Dermis microvascular lymphatic vessel endothelial cell (primary cell): ENCODE data around the gene RAB4B. TPM values are rescaled to one million over a fixed set of nuclear protein-coding genes. Genes with fewer than 3 reads are reported as not detected.
"Not testable (repeated sequence)": the region's sequence is repeated elsewhere in the genome, so short reads cannot be mapped to it uniquely, and the experiment has no call there.

Source experiments
- DNase-seq, 2 donors: peaks; one replicate each; pipeline versions ENCODE4 v3.0.0 to v3.0.0-alpha.2; 2010; ENCODE audit warnings: low read depth in 2 of 2
- total RNA-seq: library from RNA; depleted of rRNA; stranded (reverse); fragments of >200 nt; gene quantifications from 2 replicates; pipeline ENCODE4 v1.2.1, GENCODE V29; 2014

Gene RAB4B
- total RNA-seq, 1 donor from 2014 or later = 8.6 TPM

DNA sequence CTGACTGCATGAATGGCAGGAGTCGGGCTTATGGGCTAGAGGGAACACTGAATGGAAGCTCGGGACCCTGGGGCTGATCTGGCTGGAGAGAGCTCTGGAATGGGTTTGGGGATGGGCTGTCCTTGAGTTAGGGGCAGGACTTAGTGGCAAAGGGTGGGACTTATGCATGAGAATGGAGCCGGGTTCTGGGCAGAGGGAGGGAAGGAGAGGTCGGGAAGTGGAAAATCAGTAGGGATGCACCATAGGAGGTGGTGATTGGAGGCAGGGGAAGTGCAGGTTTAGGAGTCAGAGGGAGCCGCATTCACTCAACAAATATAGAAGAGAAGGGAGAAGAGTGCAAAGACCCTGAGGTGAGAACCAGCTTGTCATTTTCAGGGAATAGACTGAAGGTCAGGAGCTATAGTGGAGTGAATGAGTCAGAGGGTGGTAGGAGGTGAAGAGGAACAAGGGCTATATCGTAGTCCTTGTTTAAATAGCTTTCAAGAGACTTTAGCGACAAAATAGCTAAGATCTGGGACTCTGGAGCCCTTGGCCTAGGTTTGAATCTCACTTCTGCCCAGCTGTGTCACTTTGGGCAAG lies 748 bp downstream of the RAB4B start:
- DNase-seq = peak in 1 of 2 donors; percentile 51

GRCh38 chr19:40780582-40780981 lies 2.5 kb downstream of the RAB4B start:
- no peak for DNase-seq

DNA sequence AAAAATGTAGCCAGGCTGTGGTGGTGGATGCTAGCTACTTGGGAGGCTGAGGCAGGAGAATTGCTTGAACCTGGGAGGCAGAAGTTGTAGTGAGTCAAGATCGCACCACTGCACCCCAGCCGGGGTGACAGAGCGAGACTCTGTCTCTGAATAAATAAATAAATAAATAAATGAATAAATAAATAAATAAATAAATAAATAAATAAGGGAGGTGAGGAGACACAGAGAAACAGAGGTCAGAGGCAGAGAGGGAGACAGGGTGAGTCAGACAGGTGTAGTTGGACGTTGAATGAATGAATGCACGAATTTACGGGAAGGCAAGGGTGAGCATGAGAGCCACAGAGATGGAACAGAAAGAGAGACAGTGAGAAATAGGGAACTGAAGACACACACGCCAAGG lies 3.1 kb downstream of the RAB4B start:
- no peak for DNase-seq

GRCh38 chr19:40783711-40784110 lies 5.7 kb downstream of the RAB4B start:
- DNase-seq = no peak

DNA sequence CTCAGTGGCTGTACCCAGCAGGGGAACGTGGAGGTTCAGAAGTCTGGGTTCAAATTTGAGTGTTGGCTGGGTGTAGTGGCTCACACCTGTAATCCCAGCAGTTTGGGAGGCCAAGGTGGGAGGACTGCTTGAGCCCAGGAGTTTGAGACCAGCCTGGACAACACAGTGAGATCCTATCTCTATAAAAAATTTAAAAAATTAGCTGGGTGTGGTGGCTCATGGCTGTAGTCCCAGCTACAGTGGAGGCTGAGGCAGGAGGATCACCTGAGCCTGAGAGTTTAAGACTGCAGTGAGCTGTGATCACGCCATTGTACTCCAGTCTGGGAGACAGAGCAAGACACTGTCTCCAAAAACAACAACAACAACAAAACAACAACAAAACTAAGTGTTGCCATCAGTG lies 6.1 kb downstream of the RAB4B start:
- DNase-seq = not testable (repeated sequence)

GRCh38 chr19:40785526-40785925 lies 7.5 kb downstream of the RAB4B start:
- DNase-seq = no peak

DNA sequence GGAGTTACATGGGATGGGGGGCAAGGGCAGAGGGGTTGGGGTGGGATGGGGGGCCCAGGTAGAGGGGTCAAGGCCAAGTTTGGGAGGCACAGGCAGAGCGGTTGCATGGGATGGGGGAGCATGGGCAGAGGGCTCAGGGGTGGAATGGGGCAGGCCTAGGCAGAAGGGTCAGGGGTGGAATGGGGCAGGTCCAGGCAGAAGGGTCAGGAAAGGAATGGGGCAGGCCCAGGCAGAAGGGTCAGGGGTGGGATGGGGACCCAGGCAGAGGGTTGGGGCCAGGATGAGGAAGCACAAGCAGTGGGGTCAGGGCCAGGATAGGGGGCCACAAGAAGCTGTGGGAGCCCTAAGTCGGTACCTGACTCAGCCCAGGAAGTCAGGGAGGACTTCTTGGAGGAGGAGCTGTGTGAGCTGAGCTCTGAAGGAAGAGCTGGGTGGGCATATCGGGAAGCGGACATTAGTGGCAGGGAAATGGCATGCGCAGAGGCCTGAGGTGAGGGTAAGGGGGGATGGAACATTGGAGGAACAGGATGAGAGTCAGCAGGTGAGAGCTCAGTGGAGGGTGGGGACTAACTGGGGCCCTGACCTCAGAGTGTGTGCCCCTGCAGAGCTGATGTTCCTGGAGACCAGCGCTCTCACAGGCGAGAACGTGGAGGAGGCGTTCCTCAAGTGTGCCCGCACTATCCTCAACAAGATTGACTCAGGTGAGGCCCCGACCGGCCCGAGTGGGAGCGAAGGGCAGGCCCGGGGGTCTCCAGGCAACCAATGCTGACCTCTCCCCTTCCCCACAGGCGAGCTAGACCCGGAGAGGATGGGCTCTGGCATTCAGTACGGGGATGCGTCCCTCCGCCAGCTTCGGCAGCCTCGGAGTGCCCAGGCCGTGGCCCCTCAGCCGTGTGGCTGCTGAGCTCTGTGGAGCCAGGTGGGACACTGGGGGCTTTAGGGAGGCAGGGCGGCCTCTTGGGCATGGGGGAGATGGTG lies 8.3 kb downstream of the RAB4B start:
- no peak for DNase-seq

- DNase-seq = no peak
Measured at GRCh38 chr19:40791349-40791748, 13.3 kb downstream of the RAB4B start.

DNA sequence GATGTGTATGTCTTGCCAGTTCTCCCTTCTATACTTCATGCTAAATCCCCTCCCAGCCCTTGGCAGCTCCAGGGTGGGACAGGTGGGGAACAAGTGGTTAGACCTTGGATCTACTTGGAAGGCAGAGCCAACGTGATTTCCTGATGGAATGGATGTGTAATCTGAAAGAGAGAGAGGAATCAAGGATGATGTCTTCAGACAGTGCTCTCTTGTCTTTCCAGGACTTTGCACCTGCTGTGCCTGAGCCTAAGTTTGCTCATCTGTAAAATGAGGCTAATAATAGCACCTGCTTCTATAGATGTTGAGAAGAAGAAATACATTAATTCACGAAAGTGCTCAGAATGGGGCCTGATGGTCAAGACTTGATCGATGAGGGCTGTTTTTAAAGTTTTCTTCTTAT lies 13.9 kb downstream of the RAB4B start:
- no peak for DNase-seq

- DNase-seq = no peak
Measured at GRCh38 chr19:40797166-40797962, 19.3 kb downstream of the RAB4B start.

- DNase-seq = peak; percentile 52 to 78
Measured at GRCh38 chr19:40797963-40798682, 20.1 kb downstream of the RAB4B start.

- peak; percentile 98 to 100 for DNase-seq
Measured at GRCh38 chr19:40798683-40799557, 20.9 kb downstream of the RAB4B start, which contains the start of gene EGLN2. TSS of gene EGLN2 (plus strand) at chr19:40799191. CDS start at chr19:40800573, 1,382 bp downstream.

DNA sequence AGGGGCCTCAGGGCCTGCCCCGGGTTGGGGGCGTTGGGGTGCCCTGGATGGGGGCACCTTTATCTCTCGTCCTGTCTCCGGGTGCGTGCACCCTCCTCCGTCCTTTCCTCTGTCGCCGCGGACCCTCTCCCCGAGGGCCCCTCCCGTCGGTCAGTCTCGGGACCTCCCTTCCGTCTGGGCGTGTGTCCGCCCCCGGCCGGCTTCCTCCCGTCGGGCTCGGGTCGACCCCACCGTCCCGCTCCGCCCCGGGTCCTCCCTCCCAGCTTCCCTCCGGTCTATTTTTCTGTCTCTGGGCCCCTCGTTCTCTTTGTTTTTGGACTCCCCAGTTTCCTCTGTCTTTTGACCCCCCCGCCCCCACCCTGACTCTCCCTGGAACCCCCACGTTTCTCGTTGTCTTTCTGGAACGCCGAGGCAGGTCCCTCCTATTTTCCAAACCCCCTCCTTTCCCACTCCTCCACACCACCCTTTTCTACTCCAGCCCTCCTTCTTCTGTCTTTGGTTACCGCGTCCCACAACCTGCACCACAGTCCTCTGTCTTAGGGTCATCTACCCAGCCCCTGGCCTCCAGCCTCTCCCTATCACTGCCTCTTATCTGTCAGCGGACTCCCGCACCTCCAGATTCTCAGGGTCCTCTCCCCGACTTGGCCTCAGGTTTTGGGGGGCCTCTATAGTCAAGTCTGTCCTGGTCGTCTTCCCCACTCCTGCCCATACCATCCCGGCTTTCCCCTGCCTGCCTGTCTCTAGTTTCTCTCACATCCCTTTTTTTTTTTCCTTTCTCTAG lies 21.7 kb downstream of the RAB4B start:
- peak; percentile 52 to 76 for DNase-seq

DNA sequence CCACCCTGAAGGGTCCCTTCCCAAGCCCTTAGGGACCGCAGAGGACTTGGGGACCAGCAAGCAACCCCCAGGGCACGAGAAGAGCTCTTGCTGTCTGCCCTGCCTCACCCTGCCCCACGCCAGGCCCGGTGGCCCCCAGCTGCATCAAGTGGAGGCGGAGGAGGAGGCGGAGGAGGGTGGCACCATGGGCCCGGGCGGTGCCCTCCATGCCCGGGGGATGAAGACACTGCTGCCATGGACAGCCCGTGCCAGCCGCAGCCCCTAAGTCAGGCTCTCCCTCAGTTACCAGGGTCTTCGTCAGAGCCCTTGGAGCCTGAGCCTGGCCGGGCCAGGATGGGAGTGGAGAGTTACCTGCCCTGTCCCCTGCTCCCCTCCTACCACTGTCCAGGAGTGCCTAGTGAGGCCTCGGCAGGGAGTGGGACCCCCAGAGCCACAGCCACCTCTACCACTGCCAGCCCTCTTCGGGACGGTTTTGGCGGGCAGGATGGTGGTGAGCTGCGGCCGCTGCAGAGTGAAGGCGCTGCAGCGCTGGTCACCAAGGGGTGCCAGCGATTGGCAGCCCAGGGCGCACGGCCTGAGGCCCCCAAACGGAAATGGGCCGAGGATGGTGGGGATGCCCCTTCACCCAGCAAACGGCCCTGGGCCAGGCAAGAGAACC lies 22.4 kb downstream of the RAB4B start:
- DNase-seq = no peak

GRCh38 chr19:40800997-40801377 lies 22.9 kb downstream of the RAB4B start:
- DNase-seq = no peak

DNA sequence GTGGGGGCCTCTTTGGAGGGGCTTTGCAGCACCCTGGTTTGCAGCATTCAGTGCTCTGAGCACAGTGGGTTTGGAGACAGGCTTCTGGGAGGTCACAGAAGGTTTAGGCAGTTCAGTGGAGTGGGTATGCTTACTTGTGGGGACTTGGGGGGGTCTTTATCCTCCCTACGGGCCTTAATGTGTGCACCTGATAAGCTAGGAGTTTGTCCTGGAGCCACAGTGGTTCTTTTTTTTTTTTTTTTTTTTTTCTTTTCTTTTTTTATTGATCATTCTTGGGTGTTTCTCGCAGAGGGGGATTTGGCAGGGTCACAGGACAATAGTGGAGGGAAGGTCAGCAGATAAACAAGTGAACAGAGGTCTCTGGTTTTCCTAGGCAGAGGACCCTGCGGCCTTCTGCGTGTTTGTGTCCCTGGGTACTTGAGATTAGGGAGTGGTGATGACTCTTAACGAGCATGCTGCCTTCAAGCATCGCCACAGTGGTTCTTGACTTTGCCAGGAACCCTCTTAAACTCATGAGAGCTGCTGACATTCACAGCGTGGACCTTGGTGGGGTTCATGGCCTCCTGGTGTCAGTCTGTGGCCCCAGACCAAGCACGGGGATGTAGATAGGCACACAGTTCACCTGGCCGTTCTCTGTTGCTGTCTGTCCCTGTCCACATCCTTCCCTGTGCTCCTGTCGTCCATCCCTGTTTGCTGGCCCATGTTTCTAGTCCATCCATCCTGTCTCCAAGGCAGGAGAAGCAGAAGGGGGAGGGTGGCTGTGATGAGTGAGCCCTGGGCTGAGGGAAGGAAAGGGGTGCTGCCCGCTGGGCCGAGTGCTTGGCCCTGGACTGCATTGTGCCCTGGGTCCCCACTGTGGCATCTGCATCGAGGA lies 23.6 kb downstream of the RAB4B start:
- DNase-seq = no peak

DNA sequence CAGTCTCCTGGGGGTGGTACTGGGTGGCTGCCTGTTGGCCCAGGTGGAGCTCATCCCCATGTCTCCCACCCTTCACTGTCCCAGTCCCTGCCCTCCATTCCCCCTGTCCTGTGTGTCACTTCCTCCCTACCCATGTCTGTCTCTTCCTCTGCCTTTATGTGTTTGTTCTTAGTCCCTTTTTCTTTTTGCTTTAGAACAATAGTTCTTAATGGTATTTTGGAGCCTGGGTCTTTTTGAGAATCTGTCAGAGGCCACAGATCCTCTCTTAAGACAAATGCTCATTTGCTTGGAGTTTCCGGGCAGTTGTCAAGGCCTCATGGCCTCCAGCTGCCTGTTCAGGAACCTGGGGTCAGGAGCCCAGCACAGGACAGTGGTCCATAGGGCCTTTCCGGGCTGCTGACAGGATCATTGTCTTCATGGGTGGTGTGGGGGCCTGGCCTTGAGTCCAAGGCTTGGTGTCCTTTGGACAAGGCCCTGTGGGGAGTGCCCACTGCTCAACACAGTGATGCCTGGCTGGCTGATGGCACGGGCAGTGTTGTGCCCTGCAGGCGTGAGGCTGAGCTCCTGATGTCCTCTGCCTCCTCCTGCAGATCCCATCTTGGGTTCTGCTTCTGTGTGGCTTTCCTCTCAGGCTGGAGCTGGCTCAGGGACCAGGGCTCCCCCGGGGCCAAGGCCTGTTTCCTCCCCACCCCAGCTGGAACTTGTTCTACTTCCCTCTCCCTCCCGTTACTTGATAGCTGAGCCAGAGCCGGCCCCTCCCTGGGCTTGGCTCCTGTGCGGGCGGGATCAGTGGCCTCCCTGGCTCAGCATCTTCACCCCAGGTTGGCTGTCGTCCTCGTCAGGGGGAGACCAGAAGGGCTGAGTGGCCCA lies 24.5 kb downstream of the RAB4B start:
- DNase-seq = no peak
